GM12875 (cell line): ENCODE results near the gene HLA-E.
"Not testable (repeated sequence)": the region's sequence is repeated elsewhere in the genome, so short reads cannot be mapped to it uniquely, and the experiment has no call there.

ENCODE experiments used
- H3K4me3 ChIP-seq: one replicate; pipeline ENCODE4 v1.5.1; 2011; ENCODE audit warnings: low read depth, low read length, control low read depth
- CTCF ChIP-seq: IDR thresholded peaks from 2 replicates; pipeline ENCODE4 v1.5.1; 2011; ENCODE audit warnings: low read depth, mild to moderate bottlenecking, control low read depth, inconsistent platforms, low read length, moderate library complexity, borderline replicate concordance; ENCODE audit not compliant: insufficient read depth

Gene HLA-E

GRCh38 chr6:30515944-30516753 lies 26.8 kb downstream of the HLA-E start:
- TF ChIP-seq CTCF: no peak
- H3K4me3 ChIP-seq: peak overlapping the region; percentile 46

GRCh38 chr6:30516754-30517076 lies 27.4 kb downstream of the HLA-E start:
- H3K4me3 ChIP-seq: not testable (repeated sequence)

GRCh38 chr6:30517767-30518504 lies 28.6 kb downstream of the HLA-E start:
- H3K4me3 ChIP-seq: not testable (repeated sequence)

GRCh38 chr6:30518505-30519145 lies 29.3 kb downstream of the HLA-E start:
- H3K4me3 ChIP-seq: not testable (repeated sequence)

GRCh38 chr6:30520522-30520921 lies 31.2 kb downstream of the HLA-E start:
- H3K4me3 ChIP-seq: no peak overlapping the region
- TF ChIP-seq CTCF: no peak

GRCh38 chr6:30521082-30521481 lies 31.8 kb downstream of the HLA-E start:
- H3K4me3 ChIP-seq: not testable (repeated sequence)

- H3K4me3 ChIP-seq: not testable (repeated sequence)
These were observed 32.6 kb downstream of the HLA-E start for GRCh38 chr6:30521952-30522351.

- H3K4me3 ChIP-seq: not testable (repeated sequence)
These were observed 37.1 kb downstream of the HLA-E start for GRCh38 chr6:30526444-30526843.

- H3K4me3 ChIP-seq: not testable (repeated sequence)
These were observed 40.1 kb downstream of the HLA-E start for GRCh38 chr6:30529349-30529875.

GRCh38 chr6:30530014-30530413 lies 40.7 kb downstream of the HLA-E start:
- TF ChIP-seq CTCF: no peak
- H3K4me3 ChIP-seq: no peak overlapping the region
